Activated gamma-delta T cell treated with anti-CD3 and anti-CD28 coated beads, Interleukin-2, amount 50 U/mL, for 16 hours (primary cell): ENCODE measurements around the gene TMC8.
"Not testable (repeated sequence)": the region's sequence is repeated elsewhere in the genome, so short reads cannot be mapped to it uniquely, and the experiment has no call there.

Experiments used
- DNase-seq: peaks from one replicate; pipeline ENCODE4 v3.0.0-alpha.2; 2020; ENCODE audit warnings: low read depth

TMC8 gene

GRCh38 chr17:78110363-78111015 is 20.1 kb upstream of the TMC8 start:
- no peak for DNase-seq

- DNase-seq = no peak
These were observed 19.4 kb upstream of the TMC8 start for GRCh38 chr17:78111016-78111726.

DNA sequence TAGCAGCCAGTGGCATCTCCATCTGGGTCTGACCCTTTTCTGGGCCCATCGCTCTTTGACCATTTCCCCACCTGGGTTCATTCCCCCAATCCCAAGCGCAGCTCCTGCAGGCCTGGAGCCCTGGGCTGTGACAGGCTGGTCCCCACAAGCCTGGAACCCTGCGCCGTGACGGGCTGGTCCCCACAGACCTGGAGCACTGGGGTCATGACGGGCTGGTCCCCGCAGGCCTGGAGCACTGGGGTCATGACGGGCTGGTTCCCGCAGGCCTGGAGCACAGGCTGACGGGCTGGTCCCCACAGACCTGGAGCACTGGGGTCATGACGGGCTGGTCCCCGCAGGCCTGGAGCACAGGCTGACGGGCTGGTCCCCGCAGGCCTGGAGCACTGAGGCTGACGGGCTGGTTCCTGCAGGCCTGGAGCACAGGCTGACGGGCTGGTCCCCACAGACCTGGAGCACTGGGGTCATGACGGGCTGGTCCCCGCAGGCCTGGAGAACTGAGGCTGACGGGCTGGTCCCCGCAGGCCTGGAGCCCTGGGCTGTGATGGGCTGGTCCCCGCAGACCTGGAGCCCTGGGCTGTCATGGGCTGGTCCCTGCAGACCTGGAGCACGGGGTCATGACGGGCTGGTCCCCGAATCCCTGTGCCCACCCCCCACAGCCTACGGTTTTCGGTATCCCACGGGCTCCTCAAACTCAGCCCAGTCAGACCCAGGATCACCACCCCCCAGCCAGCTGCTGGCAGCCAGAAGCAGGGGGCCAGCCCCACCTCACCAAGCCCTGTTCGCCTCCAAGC is 18.6 kb upstream of the TMC8 start:
- no peak for DNase-seq

DNA sequence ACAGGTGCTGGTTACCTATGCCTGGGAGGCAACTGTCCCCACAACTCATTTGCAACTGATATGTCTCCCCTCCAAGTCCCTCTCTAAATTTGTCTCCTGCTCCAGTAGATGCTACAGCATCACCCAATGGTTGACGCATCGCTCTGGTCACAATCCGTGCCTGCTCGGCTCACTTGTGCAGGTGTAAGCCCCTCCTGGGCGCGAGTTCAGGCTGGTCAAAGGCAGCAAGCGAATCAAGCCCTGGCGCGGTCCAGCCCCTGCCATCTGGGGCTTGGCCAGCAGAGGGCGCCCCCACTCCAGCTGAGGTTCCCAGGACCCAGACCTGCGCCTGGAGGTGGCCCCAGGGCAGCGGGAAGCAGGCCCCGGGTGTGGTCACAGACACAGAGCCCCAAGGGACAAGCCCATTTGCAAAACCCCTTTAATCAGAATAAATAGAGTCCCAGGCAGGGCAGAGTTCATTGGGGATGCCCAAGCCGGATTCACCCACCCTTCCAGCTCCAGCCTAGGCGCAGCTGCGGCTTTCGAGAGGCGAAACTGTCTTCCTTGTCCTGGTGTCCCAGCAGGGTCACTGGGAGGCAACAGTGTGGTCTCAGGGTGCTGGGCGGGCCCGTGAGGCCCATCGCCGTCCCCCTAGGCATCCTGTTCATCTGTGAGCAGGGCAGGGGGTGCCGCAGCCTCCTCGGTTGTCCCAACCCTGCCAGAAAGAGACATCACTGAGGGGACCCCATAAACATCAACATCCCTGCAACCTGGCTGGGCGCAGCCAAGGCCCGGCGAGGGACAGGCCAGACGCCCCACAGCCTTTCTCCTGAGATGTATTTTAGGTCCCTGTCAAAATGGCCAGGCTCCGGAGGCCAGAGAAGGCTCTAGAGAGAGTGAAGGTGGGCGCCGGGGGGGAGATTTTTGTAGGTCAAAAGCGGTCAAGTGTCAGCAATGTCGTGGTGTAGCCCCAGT is 17.8 kb upstream of the TMC8 start:
- DNase-seq = peak; percentile 74

DNA sequence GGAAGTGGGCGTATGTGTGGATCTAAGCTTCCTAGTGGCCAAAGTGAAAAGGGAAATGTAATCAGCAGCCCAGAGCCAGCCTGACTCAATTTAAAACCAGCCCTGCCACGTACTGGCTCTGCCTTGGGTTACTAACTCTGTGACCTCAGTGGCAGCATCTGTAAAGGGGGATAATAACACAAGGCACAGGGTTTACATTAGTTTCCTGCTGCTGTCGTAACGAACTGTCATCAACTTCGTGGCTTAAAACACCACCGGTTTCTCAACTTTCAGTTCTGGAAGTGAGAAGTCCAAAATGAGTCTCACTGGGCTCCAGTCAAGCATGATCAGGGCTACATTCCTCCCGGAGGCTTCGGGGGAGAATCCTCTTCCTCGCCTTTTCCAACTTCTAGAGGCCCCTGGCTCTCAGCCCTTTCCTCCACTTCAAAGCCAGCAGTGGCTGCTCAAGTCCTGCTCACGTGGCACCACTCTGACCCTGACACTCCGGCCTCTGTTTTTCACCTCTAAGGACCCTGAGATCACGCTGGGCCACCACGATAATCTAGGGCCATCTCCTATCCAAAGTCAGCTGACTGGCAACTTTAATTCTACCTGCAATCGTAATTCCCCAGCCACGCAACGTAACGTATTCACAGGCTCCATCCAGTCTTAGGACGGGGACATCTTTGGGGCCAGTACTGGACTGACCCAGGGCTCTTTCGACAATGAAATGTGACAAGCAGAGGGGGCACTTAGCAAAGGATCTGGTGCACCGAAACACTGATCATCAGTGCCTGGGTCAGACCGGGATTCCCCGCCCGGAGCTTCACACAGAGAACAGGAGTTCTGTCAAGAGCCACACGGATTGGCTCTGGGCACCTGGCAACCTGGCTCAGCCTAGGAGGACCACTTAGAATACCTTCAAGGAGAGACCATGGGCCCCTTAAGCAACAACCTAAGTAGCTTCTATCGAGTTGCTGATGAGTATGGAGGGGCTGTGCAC is 16.5 kb upstream of the TMC8 start:
- no peak for DNase-seq

DNA sequence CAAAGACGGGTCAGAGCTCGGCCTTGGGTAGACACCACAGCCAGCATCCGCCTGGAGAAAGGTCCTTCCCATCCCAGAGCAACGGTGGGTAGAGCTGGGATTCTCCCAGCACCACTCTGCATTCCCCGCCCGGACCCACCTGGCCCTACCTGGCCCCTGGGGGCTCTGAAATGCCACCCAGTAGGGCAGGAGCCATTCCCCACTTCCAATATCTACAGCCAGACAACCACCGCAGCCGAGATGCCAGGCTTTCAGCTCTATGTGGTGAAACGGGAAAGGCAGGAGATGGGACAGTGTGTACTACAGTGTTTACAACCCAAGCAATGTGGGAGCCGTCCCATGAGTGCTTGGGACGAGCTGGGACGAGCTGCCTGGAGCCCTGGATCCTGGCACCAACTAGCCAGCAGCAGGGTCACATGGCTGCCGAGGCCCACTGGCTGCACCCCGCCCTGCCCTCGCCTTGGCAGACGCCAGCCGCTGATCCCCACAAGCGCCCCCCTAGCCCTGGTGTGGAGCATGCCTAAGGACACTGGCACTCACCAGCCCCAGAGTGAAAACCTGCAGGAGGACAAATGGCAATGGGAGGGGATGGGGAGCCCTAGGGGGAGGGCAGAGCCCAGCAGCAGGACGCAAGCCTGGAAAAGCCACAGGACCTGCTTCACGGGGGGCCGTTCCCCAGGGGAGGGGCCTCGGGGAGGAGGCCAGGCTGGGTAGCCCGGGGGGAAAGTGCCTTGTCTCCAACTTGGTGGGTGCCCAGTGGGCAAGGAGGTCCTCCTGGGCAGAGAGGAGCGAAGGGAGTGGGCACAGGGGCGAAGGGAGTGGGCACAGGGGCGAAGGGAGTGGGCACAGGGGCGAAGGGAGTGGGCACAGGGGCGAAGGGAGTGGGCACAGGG is 15.5 kb upstream of the TMC8 start:
- no peak for DNase-seq

- DNase-seq = not testable (repeated sequence)
These were observed 14.8 kb upstream of the TMC8 start for GRCh38 chr17:78115803-78116202.

- no peak for DNase-seq
These were observed 14.2 kb upstream of the TMC8 start for GRCh38 chr17:78116411-78116810.

GRCh38 chr17:78117027-78117981 is 13.3 kb upstream of the TMC8 start:
- DNase-seq = no peak

- DNase-seq = no peak
These were observed 11.8 kb upstream of the TMC8 start for GRCh38 chr17:78118801-78119241.

DNA sequence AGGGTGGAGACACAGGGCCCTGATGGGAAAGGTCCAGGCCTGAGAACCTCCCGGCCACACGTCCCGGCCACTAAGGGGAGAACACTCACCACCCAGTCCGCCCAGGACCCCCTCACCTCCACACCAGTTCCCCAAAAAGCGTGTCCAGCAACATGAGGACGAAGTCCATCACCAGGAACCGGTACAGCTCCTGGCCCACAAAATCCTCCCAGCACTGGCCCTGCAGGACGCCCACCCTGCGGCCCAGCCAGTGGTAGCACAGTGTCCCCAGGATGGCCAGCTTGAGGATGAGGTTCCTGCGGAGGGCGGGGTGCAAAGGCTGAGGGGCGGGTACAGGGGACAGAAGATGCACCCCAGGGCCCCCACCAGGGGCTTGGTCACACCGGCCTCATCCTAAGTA is 10.0 kb upstream of the TMC8 start:
- no peak for DNase-seq

GRCh38 chr17:78120971-78121800 is 9.4 kb upstream of the TMC8 start:
- no peak for DNase-seq

GRCh38 chr17:78121801-78122215 is 8.8 kb upstream of the TMC8 start:
- no peak for DNase-seq

DNA sequence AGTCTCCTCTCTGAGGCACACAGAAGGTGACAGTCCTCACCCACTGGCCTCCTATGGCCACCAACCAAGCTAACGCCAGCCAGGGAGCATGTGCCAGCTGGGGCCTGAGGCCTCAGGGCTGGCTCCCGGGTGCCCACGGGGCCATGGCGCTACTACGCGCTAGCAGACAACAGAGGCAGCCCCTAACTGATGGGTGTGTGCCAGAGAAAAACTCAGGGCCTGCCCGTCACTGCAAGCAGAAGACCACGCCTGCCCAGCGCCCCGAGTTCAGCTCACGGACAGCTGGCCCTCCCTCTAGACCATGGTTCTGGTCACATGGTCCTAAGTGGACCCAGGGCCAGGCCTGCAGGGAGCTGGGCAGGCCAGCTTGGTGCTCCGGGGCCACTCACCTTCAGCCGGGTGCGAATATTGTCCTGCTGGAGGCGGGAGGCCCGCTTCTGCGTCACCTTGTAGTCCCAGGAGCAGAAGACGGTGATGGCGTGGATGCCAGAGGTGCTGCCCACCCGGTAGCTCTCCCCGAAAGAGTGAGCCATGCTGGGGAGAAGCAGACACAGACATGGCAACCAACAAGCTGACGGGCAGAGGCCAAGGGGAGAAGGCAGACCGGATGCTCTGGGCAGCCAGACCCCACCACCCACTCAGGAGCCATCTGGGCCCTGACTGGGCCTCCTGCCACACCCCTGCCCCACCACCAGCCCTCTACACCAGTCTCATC is 8.2 kb upstream of the TMC8 start:
- no peak for DNase-seq

DNA sequence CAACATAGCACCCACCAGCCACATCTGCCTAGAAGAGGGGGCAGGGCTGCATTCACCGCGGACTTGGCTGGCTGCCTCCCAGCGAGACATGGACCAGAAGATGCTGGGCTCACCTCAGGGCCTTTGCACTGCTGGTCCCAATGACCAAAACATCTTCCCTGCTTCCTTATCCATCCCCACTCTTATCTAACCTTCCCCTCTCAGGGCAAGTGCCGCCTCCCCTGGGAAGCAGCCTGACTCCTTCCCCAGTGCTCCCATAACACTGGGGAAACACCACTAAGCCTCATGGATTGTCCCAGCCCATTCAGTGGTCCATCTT is 7.7 kb upstream of the TMC8 start:
- no peak for DNase-seq

GRCh38 chr17:78123258-78123929 is 7.2 kb upstream of the TMC8 start:
- DNase-seq = no peak
